Thyroid gland (tissue), 4 donors: ENCODE measurements around the gene UBE2QL1. TPM values are rescaled to one million over a fixed set of nuclear protein-coding genes. Genes with fewer than 3 reads are reported as not detected.

Experiments used
- DNase-seq, 2 donors: peaks; one replicate each; pipeline ENCODE4 v3.0.0-alpha.2; 2019
- H3K27ac ChIP-seq, 3 donors: fragments of 200-600 bp; sonication (generic); 1 replicate in 2 of 3; 2 replicates in 1 of 3; pipeline ENCODE4 v1.5.1; 2016 to 2019; ENCODE audit warnings: mild to moderate bottlenecking in 1 of 3, moderate library complexity in 1 of 3
- H3K27me3 ChIP-seq: fragments of 200-600 bp; sonication (generic); one replicate; pipeline ENCODE4 v1.5.1; 2019
- H3K36me3 ChIP-seq, 2 donors: fragments of 200-600 bp; sonication (generic); one replicate each; pipeline ENCODE4 v1.5.1; 2016 to 2019
- H3K4me1 ChIP-seq, 2 donors: fragments of 200-600 bp; sonication (generic); one replicate each; pipeline ENCODE4 v1.5.1; 2017 to 2019
- H3K4me3 ChIP-seq, 3 donors: fragments of 200-600 bp; sonication (generic); replicated peaks in 1 of 3; 1 replicate in 2 of 3; 2 replicates in 1 of 3; pipeline ENCODE4 v1.5.1; 2016; ENCODE audit warnings: mild to moderate bottlenecking in 1 of 3
- H3K9me3 ChIP-seq: fragments of 200-600 bp; sonication (generic); one replicate; pipeline ENCODE4 v1.5.1; 2017
- CTCF ChIP-seq, 6 experiments: fragments of 200-600 bp in 3 of 6; fragments of 450-650 bp in 3 of 6; sonication (generic) in 3 of 6; IDR thresholded peaks; one replicate each; pipeline ENCODE4 v1.5.1; 2016 to 2019; ENCODE audit warnings: antibody characterized with exemption in 6 of 6, mild to moderate bottlenecking in 2 of 6, inconsistent platforms in 1 of 6, moderate library complexity in 1 of 6
- POLR2A ChIP-seq, 2 donors: fragments of 450-650 bp; IDR thresholded peaks; one replicate each; pipeline ENCODE4 v1.6.1; 2017; ENCODE audit warnings: antibody characterized with exemption in 2 of 2, mild to moderate bottlenecking in 2 of 2, moderate library complexity in 1 of 2
- WGBS, 2 donors: methylation state at CpG; one replicate each; pipeline ENCODE4 v1.1.5; 2017; 5-methylcytosine and 5-hydroxymethylcytosine counted together
- intact Hi-C: fragments of 100-400 bp; cut with DNase I; formaldehyde crosslinking; loops from one replicate; pipeline ENCODE4 v1.15.1; 2023
- total RNA-seq, 4 donors: library from RNA; depleted of rRNA; stranded (reverse); fragments of >200 nt; gene quantifications; one replicate each; pipeline ENCODE4 v1.2.3, GENCODE V29; 2016

UBE2QL1 gene
- total RNA-seq, 4 donors from 2014 or later, result 2.0 to 4.0 (median 2.6) TPM

GRCh38 chr5:6403416-6403815 lies 45.2 kb upstream of the UBE2QL1 start:
- Histone ChIP-seq H3K36me3 (no peaks in the 10 kb centered on the region), H3K9me3 (no peaks in the 10 kb centered on the region), H3K27ac (no peak overlapping the region), H3K27me3 (no peaks in the 10 kb centered on the region), H3K4me3 (no peak overlapping the region), H3K4me1 (no peaks in the 10 kb centered on the region)
- intact Hi-C loops, result no loop called here
- TF ChIP-seq POLR2A (IDR thresholded peaks at IDR 0.05), result no peak
- no peak for TF ChIP-seq CTCF (IDR thresholded peaks at IDR 0.05)
- DNase-seq, result no peak
- WGBS, 2 donors, result 84% methylated on average over 4 of the region's 4 CpGs

- no peaks in the 10 kb centered on the region for H3K27me3 ChIP-seq
- no peak for DNase-seq
- H3K36me3 ChIP-seq, result no peaks in the 10 kb centered on the region
- no peaks in the 10 kb centered on the region for H3K4me1 ChIP-seq
- 90 to 91% methylated on average over 4 of the region's 4 CpGs for WGBS, 2 donors
- H3K4me3 ChIP-seq, result no peak overlapping the region
- intact Hi-C loops, result no loop called here
- no peak overlapping the region for H3K27ac ChIP-seq
- TF ChIP-seq POLR2A (IDR thresholded peaks at IDR 0.05) (no peak), CTCF (IDR thresholded peaks at IDR 0.05) (no peak)
- H3K9me3 ChIP-seq, result no peaks in the 10 kb centered on the region
Observed at GRCh38 chr5:6404129-6404528, 44.5 kb upstream of the UBE2QL1 start.

DNA sequence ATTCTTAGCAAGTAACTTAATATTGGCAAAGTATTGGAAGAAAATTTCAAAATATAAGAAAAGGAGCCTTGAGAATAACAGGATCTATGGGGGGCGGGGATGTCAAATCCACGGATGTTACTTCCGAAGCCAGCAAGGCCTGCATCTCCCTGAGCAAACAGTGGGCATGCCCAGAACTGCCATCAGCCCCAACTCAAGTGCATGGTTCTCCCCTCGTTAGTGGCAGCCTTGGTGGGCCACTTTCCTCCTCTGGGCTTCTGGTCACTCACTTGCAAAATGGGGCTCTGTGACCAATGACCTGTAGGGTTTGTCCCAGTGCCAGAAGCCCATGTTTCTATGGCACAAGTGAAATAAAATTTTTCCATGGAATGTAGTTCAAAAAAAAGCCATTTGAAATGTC lies 43.1 kb upstream of the UBE2QL1 start:
- no peaks in the 10 kb centered on the region for H3K4me1 ChIP-seq
- 72 to 90% methylated on average over 4 of the region's 4 CpGs for WGBS, 2 donors
- DNase-seq, result no peak
- no peaks in the 10 kb centered on the region for H3K27me3 ChIP-seq
- no peaks in the 10 kb centered on the region for H3K9me3 ChIP-seq
- H3K36me3 ChIP-seq, result no peaks in the 10 kb centered on the region
- H3K4me3 ChIP-seq, result no peak overlapping the region
- H3K27ac ChIP-seq, result no peak overlapping the region
- no peak for TF ChIP-seq POLR2A (IDR thresholded peaks at IDR 0.05)
- TF ChIP-seq CTCF (IDR thresholded peaks at IDR 0.05), result no peak
- intact Hi-C loops, result no loop called here

- Histone ChIP-seq H3K36me3 (no peaks in the 10 kb centered on the region), H3K4me1 (no peaks in the 10 kb centered on the region), H3K9me3 (no peaks in the 10 kb centered on the region), H3K4me3 (no peak overlapping the region), H3K27me3 (no peaks in the 10 kb centered on the region), H3K27ac (no peak overlapping the region)
- TF ChIP-seq CTCF (IDR thresholded peaks at IDR 0.05) (no peak), POLR2A (IDR thresholded peaks at IDR 0.05) (no peak)
- intact Hi-C loops, result no loop called here
- DNase-seq, result no peak
- 39% methylated on average over 6 of the region's 6 CpGs for WGBS, 2 donors
Observed at GRCh38 chr5:6407558-6408259, 41.0 kb upstream of the UBE2QL1 start.

GRCh38 chr5:6408260-6408596 lies 40.4 kb upstream of the UBE2QL1 start:
- Histone ChIP-seq H3K27ac (no peak overlapping the region), H3K4me1 (no peaks in the 10 kb centered on the region), H3K27me3 (no peaks in the 10 kb centered on the region), H3K9me3 (no peaks in the 10 kb centered on the region), H3K36me3 (no peaks in the 10 kb centered on the region), H3K4me3 (no peak overlapping the region)
- intact Hi-C loops, result no loop called here
- no peak for DNase-seq
- WGBS, 2 donors, result 67 to 72% methylated on average over 5 of the region's 5 CpGs
- TF ChIP-seq CTCF (IDR thresholded peaks at IDR 0.05) (no peak), POLR2A (IDR thresholded peaks at IDR 0.05) (no peak)
